HUDEP-2 (cell line): ENCODE data around the gene C19orf33.
"Not testable (repeated sequence)": the region's sequence is repeated elsewhere in the genome, so short reads cannot be mapped to it uniquely, and the experiment has no call there.

ENCODE experiments used
- DNase-seq, 76 experiments: peaks; one replicate each; lab custom pipeline; 2025; ENCODE audit not compliant: unreplicated experiment in 76 of 76; lab: John Stamatoyannopoulos, UW

Gene C19orf33

DNA sequence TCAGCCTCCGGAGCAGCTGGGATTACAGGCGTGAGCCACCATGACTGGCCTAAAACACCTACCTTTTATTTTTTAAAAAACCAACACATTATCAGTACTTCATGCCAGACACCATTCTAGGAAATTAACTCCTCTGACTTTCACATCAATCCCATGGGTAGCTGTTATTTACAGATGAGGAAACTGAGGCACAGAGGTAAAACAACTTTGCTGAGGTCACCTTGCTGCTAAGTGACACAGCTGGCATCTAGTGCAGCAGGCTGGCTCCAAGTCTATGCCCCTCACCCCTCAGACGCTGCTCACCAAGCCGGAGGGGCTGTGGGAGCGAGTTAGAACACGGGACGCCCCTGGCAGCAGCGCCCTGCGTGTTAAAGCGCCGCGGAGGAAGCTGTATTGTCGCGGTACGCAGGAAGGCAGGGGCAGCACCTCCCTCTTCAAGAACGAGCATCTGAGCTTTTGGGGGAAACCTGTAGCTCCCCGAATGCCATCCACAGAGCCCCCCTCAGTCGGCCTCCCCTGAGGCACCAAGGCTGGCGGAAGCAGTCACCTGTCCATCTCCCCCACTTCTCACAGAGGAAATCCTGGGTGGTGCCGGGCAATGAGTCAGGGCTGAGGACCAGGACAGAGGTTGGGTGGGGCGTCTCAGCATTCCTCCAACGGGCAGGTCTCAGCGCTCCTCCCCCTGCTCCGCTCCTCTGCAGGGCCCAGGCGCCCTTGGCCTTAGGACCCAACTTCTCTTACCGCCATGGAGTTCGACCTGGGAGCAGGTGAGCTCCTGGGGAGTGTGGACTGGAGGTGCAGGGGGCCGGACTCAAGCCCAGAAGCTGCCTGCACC is at the start of gene C19orf33:
Gene C19orf33 (plus strand): TSS at position 735 of the 835 bp plus-strand sequence. CDS start 11 bp downstream, at position 746.
- peak in 69 of 76 experiments; percentile 13 to 84 (median 65) for DNase-seq

DNA sequence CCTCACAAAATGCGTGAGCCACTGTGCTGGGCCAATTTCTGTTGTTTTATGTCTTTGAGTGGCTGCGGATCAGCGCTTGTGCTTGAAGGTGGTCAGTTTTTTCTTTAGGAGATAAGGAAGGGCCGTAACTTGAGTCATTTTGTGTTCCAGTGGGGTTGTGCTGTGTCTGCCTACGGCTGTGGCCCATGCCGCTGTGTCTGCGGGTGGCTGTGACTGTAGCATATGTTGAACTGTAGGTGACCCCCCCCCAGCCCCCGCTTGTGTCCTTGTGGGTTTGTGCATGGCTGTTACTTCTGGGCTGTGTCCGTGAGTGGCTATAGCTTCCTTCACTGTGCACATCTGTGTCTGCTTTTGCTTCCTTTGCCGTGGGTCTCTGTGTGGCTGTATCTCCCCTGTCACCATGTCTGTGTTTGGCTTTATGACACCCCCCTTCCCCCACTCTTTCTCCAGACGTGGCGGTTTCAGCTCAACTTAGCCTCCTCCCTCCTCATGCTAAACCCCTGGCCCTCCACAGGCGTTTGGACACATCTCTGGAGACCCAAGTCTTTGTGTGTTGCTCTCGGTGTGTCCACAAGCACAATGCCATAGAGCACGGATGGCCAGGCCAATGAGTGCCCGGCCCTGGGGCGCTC is 48.6 kb upstream of the C19orf33 start:
- DNase-seq: peak in 1 of 76 experiments; percentile 44

- DNase-seq: not testable (repeated sequence)
Measured at GRCh38 chr19:38261942-38262341, 42.1 kb upstream of the C19orf33 start.

- DNase-seq: no peak
Measured at GRCh38 chr19:38262585-38263268, 41.3 kb upstream of the C19orf33 start.

DNA sequence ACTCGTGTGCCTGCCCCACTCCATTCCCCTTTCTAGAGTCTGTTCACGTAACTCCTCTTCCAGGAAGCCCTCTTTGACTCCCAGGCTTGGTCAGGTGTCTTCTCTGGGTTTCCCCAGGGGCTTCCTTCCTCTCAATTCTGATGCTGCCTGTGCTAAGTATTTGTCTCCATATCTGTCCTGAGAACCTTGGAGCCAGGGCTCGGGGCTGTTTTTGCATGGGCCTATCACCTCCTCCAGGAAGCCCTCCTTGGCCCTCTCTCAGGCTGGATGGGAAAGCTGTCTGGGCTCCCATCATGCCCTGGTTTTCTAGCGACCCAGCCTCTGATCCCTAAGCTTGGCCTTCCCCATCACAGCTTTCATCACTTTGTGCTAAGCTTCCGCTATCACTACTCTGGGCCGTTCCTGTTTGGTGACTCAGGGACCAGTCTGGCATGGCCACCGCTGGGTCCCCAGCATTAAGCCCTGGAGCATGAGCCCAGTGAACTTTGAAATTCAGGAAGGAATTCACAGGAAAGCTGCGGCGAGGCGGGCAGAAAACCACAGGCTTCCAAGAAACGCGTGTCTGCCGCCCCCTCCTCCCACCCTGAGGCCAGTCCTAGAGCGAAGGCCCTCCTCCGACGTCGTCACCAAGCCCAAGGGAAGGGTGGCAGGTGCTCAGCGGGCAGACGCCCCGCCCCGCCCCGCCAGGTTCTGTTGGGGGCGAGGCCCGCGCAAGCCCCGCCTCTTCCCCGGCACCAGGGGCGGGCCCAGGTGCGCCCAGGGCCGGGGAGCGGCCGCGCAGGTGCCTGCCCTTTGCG is 40.2 kb upstream of the C19orf33 start:
- DNase-seq: peak in 45 of 76 experiments; percentile 24 to 79 (median 59)

GRCh38 chr19:38264486-38265212 is 39.4 kb upstream of the C19orf33 start, which contains the start of gene SPINT2:
TSS of gene SPINT2 (plus strand) at chr19:38264573. CDS start at chr19:38264893, 320 bp downstream.
- DNase-seq: peak in 44 of 76 experiments; percentile 32 to 83 (median 58)

DNA sequence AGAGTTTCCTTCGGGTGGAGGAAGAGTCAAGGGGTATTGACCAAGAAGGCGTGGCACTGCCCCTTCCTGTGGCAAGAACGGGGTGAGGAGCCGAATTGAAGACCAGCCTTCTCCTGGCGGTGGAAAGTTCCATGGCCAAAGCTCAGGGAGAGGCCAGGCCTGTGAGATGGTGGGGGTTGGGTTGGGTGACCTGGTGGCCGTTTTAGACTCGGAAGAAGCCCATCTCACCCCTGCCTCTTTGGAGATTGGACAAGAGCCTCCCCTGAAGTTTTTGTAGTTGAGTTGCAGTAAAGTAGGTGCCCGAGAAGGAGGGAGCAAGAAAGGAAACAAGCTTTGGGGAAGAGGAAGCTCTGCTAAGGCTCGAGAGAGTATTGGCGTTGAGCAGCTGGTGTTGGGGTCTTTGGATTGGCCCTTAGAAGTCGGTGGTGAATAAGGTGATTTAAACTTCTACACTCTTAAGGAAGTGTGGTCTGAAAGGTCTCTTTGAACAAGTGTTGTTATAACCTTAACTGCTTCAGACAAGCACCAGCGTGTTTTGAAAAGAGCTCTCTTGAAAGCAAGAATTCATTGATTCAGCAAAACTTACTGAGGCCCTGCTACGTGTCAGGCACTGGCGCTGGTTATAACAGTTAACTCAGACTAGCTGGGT is 38.7 kb upstream of the C19orf33 start:
- DNase-seq: peak in 11 of 76 experiments; percentile 12 to 41 (median 25)

DNA sequence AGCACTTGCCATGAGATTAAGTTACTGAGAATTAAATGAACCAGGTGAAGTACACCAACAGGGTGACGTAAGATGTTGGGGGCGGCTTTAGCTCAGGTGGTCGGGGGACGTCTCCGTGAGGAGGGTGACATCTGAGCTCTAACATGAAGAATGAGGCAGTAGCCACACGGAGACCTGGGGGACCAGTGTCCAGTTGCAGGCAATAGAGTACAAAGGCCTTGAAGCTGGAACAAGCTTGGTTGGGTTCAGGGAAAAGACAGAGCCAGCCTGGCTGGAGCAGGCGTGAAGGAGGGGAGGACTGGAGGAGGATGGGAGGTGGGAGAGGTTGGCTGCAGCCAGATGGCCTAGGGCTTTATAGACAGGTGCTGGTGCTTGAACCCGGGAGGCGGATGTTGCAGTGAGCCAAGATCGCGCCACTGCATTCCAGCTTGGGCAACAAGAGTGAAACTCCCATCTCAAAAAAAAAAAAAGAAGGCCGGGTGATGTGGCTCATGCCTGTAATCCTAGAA is 38.1 kb upstream of the C19orf33 start:
- DNase-seq: no peak

DNA sequence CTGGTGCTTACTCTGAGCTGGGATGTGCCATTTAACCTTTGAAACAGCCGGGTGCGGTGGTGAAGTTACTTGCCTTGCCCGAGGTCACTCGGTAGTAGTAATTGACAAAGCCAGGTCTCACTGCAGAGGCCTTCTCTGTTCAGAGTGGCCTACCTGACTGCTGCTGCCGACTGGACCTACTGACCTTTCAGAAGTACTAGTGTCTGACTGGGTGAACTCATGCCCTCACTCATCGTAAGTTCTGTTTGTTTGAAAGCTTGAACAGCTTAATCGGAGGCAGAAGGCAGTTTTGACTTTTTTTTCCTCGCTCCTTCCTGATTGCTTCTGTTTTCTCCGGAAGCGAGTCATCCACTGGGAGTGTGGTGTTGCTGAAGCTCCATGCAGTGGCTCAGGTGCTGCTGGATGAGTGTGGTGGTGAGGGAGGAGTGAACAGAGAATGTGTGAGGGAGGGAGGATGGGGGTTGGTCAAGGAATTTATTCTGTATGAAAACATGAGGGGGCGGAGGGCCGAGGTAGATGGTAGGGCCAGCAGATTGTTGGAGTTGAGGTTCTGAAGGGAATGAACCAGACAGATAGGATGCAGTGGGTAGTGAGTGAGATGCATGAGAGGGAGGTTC is 37.0 kb upstream of the C19orf33 start:
- no peak for DNase-seq

GRCh38 chr19:38267761-38268483 is 36.1 kb upstream of the C19orf33 start:
- peak in 1 of 76 experiments; percentile 38 for DNase-seq

DNA sequence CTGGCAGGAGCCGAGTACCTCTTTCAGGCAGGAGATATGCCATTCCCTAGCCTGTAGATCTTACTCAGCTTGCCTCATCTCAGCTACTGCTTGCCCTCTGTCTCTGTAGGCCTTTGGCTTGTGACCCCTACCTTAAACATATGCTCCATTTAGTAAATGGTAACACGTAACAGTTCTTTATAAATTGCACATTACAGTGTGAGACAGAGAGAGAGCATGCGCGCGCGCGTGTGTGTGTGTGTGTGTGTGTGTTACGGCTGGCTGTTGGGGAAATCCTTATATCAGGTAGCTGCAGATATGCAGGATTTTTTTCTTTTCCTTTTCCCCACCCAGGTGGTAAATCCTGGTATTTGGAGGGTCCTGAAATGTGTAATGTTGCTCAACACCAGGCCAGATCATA is 35.5 kb upstream of the C19orf33 start:
- peak in 16 of 76 experiments; percentile 10 to 52 (median 28) for DNase-seq

GRCh38 chr19:38270587-38271167 is 33.4 kb upstream of the C19orf33 start:
- DNase-seq: peak in 52 of 76 experiments; percentile 15 to 75 (median 44)

DNA sequence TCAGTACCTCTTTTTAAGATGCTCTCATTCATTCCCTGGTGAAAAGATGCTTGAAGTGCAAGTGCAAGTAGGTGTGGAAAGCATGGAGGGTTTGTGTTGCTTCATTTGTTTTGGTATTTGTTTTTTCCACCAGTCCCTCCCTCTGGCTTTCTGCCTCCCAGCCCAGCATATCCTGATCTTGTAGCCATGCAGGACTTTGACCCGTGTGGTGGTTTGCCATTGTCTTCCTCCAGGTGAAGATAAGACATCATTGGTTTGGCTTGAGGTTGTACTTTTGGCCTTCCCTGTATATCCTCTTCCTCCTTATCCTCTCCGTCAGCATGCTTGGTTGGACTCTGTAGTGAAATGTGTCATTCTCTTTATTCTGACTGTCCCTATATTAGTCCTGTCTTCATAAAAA is 30.6 kb upstream of the C19orf33 start:
- DNase-seq: no peak

DNA sequence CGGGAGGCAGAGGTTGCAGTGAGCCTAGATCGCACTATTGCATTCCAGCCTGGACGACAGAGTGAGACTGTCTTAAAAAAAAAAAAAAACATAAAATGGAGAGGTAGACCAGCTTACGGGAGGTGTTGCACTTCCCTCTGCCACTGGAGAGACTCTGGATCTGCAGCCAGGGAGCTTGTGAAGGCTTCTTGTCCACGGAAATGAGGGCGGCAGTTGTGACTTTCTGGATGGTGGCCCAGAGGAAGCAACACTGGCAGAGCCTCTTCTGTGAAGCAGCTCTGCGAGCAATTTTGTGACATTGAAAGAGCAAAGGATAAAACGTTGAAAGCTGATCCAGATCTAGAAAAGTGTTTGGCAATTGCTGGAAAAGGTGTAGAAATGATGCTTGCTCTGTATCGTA is 29.3 kb upstream of the C19orf33 start:
- DNase-seq: no peak

DNA sequence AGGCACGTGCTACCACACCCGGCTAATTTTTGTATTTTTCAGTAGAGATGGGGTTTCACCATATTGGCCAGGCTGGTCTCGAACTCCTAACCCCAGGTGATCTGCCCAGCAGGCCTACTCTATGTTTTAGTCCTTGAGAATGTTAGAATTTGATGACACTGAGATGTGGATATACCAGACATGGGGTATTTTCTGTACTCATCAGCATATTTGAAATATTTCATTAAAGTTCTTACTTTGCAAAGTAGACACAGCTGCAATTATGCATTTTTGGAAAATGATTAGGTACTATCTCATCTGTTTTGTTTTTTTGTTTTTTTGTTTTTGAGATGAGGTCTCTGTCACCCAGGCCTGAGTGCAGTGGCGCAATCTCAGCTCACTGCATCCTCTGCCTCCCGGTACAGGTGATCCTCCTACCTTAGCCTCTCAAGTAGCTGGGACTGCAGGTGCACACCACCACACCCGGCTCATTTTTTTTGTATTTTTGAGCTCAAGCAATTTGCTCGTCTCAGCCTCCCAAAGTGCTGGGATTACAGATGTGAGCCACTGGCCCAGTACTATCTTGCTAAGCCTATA is 27.0 kb upstream of the C19orf33 start:
- DNase-seq: no peak

DNA sequence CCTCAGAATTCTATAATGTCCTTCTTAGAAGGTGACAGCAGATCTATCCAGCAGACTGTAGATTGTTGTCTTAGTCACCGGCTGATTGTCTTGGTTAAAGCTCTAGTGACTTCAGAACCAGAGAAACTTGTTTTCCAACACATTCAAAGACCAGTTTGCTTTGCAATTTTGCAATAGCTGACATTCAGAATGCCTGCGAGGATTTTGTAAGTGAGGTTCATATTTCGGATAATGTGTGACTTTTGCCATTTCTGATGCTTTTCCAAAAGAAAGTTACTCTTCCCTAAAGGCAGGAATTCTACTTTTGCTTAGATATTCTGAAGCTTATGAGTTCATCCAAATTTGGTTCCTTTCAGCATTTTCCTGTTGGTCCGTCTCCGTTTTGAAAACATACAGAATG is 26.5 kb upstream of the C19orf33 start:
- DNase-seq: no peak
